Activated B cell treated with CpG ODN at 0.5 μM for 24 hours (primary cell): ENCODE data around the gene TEX11. TPM values are rescaled to one million over a fixed set of nuclear protein-coding genes. Genes with fewer than 3 reads are reported as not detected.
"Not testable (repeated sequence)": the region's sequence is repeated elsewhere in the genome, so short reads cannot be mapped to it uniquely, and the experiment has no call there.

Experiments used
- ATAC-seq: fragments of 200-7000 bp; cut with Tn5 transposase; one replicate; pipeline ENCODE4 v1.10.0; 2021; ENCODE audit warnings: low read depth, mild to moderate bottlenecking, moderate library complexity
- CTCF ChIA-PET: fragments of 350-600 bp; sonication (Branson Sonifier 250); formaldehyde crosslinking; loops from one replicate; lab custom pipeline; 2021; ENCODE audit warnings: antibody characterized with exemption; lab: Charles Lee
- POLR2A ChIA-PET: fragments of 350-600 bp; sonication (Branson Sonifier 250); formaldehyde crosslinking; loops from one replicate; lab custom pipeline; 2021; ENCODE audit warnings: antibody characterized with exemption; lab: Charles Lee
- DNase-seq: peaks from one replicate; pipeline ENCODE4 v3.0.0; 2022
- H3K27ac Mint-ChIP-seq: one replicate; pipeline ENCODE4 v1.8.0; 2020; ENCODE audit warnings: mixed read lengths
- H3K27me3 Mint-ChIP-seq: one replicate; pipeline ENCODE4 v1.8.0; 2021; ENCODE audit warnings: mixed read lengths
- H3K36me3 Mint-ChIP-seq: one replicate; pipeline ENCODE4 v1.8.0; 2021; ENCODE audit warnings: low read depth, mixed read lengths
- H3K4me1 Mint-ChIP-seq: one replicate; pipeline ENCODE4 v1.8.0; 2021; ENCODE audit warnings: mixed read lengths
- H3K4me3 Mint-ChIP-seq: one replicate; pipeline ENCODE4 v1.8.0; 2020; ENCODE audit warnings: mild to moderate bottlenecking, mixed read lengths
- H3K9me3 Mint-ChIP-seq: one replicate; pipeline ENCODE4 v1.8.0; 2020; ENCODE audit warnings: mixed read lengths
- CTCF ChIP-seq: fragments of 200-600 bp; IDR thresholded peaks from one replicate; pipeline ENCODE4 v1.8.0; 2022; ENCODE audit warnings: antibody characterized with exemption, mild to moderate bottlenecking
- intact Hi-C: fragments of 100-400 bp; cut with micrococcal nuclease; formaldehyde crosslinking; loops from one replicate; pipeline ENCODE4 v1.15.1; 2024
- total RNA-seq: library from RNA; stranded (reverse); gene quantifications from 2 replicates; pipeline ENCODE4 v1.2.3, GENCODE V29; 2022

Gene TEX11
- total RNA-seq, 1 donor from 2014 or later = not detected

- Mint-ChIP-seq H3K4me1 (no peaks in the 10 kb centered on the region), H3K4me3 (no peak overlapping the region), H3K27me3 (peaks cover 1% of the 10 kb centered on the region), H3K9me3 (peaks cover 2% of the 10 kb centered on the region), H3K27ac (no peak overlapping the region), H3K36me3 (no peaks in the 10 kb centered on the region)
- no peak for TF ChIP-seq CTCF
- intact Hi-C loops = no loop called here
- ChIA-PET POLR2A (no interaction called here), CTCF (no interaction called here)
- DNase-seq (no peak), ATAC-seq (no peak)
Measured at GRCh38 chrX:70808942-70809940, 99.3 kb downstream of the TEX11 start.

GRCh38 chrX:70806081-70806480, 102.4 kb downstream of the TEX11 start:
- Mint-ChIP-seq H3K36me3 (no peaks in the 10 kb centered on the region), H3K4me3 (no peak overlapping the region), H3K4me1 (no peaks in the 10 kb centered on the region), H3K9me3 (no peaks in the 10 kb centered on the region), H3K27me3 (peaks cover 2% of the 10 kb centered on the region), H3K27ac (no peak overlapping the region)
- ChIA-PET CTCF (no interaction called here), POLR2A (no interaction called here)
- ATAC-seq (no peak), DNase-seq (no peak)
- TF ChIP-seq CTCF = no peak
- intact Hi-C loops = no loop called here

- CTCF ChIA-PET, POLR2A ChIA-PET, intact Hi-C loops, H3K27ac Mint-ChIP-seq, ATAC-seq, H3K27me3 Mint-ChIP-seq, H3K36me3 Mint-ChIP-seq, DNase-seq, H3K4me3 Mint-ChIP-seq, H3K9me3 Mint-ChIP-seq, H3K4me1 Mint-ChIP-seq: not testable (repeated sequence)
Measured at GRCh38 chrX:70796742-70797141, 111.8 kb downstream of the TEX11 start.

- ATAC-seq (no peak), DNase-seq (no peak)
- Mint-ChIP-seq H3K27me3 (no peaks in the 10 kb centered on the region), H3K4me3 (no peak overlapping the region), H3K36me3 (no peaks in the 10 kb centered on the region), H3K27ac (no peak overlapping the region), H3K9me3 (no peaks in the 10 kb centered on the region), H3K4me1 (no peaks in the 10 kb centered on the region)
- CTCF ChIA-PET = no interaction called here
- no peak for TF ChIP-seq CTCF
- intact Hi-C loops = no loop called here
- POLR2A ChIA-PET = no interaction called here
Measured at GRCh38 chrX:70774223-70774622, 134.3 kb downstream of the TEX11 start.

- ATAC-seq (no peak), DNase-seq (no peak)
- Mint-ChIP-seq H3K27me3 (no peaks in the 10 kb centered on the region), H3K9me3 (no peaks in the 10 kb centered on the region), H3K27ac (no peak overlapping the region), H3K4me3 (no peak overlapping the region), H3K36me3 (no peaks in the 10 kb centered on the region), H3K4me1 (no peaks in the 10 kb centered on the region)
- POLR2A ChIA-PET = no interaction called here
- TF ChIP-seq CTCF = no peak
- CTCF ChIA-PET = interaction anchor here (1.0 to 1.4 kb wide), 2 partner anchors 12 to 410 kb away, joined by 4 to 6 read pairs; no protein-coding TSS in a partner anchor
- intact Hi-C loops = loop anchor here (1.0 to 10.0 kb wide), 3 partner anchors 317 to 515 kb away; partner anchors contain the start of gene NONO
Measured at GRCh38 chrX:70769659-70770227, 138.8 kb downstream of the TEX11 start.
